Activated CD8-positive, alpha-beta memory T cell treated with anti-CD3 and anti-CD28 coated beads, Interleukin-2, amount 50 U/mL, for 24 hours (primary cell): ENCODE data around the gene ADCY2.

Experiments used
- DNase-seq: peaks from one replicate; pipeline ENCODE4 v3.0.0-alpha.2; 2020; ENCODE audit errors: extremely low read depth

ADCY2 gene

DNA sequence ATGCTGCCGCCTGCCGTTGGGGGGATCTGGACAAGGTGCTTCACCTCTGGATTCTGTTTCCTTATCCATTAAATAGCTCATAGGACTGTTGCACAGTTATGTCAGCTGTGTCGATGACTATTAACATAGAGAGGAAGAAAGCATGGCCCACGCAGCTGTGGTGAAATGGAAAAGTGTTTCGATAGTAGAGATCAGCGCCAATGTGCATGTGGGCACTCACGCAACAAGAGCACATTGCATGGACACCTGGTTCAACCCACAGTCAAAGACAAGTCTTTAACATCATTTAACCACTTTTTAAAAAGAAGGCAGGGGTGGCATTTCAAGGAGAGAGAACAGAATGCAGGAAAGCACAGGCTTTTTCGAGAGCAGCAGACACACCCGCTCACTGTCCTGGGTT is 107.6 kb downstream of the ADCY2 start:
- no peak for DNase-seq

DNA sequence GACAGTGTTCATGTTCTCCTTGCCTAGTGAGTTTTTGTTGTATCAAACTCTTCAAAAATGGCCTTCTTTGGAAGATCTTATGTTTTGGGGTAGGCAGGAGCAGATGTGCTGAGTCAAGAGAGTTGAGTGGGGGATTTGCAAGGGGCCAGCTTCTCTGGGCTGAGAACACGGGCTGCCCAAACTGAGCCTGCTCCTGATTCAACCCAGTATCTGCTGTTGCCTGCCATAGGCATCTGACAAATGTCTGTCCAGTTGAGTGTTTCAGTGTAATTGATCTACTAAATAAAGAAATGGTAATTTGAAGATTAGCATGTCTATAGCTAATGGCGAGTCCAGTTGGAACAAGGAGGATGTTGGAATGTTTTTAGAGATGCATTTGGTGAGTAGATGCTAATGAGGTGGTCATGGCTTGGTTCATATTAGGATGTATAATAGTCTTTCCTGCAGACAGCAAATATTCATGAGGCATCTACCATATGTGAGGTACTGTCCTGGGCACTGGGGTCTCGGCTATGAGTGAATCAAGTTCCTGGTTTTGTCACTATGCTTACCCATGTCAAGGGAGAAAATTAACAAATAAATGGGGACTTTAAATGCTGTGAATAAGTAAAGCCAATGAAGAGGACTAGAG is 119.5 kb downstream of the ADCY2 start:
- no peak for DNase-seq

DNA sequence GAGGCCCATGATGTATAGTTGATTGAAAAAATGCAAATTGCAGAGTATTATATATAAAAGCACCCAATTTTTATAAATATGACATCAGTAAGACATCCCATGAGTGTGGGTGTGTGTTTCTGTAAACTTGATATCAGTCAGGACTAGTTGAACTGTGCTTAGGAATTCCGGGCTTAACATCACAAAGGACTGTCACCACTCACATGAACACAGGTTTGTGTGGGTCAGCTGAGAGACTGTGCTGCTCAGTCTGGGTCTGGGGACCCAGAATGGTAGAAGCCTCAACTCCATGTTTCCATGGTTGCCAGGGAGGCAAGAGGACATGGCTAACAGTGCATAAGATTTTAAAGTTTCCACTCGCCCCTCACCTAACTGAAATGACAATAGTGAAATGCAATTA is 120.3 kb downstream of the ADCY2 start:
- no peak for DNase-seq

DNA sequence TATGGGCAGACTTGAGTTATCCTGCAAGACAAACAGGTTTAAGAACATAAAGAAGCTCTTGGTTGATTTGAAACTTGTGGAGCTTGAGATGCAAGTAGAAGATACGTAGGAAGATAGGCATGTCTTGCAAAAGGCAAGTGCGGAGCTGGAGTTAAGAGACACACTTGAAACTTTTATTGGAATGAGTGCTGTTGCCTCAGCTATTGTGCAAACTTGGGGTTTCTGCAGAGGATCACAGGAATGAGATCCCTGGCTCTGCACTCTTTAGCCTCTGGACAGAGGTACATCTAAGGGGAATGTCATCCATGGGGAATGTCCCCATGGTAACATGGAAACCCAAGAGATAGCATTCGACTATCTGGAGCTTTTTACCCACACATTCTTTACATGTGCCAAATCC is 121.1 kb downstream of the ADCY2 start:
- no peak for DNase-seq

DNA sequence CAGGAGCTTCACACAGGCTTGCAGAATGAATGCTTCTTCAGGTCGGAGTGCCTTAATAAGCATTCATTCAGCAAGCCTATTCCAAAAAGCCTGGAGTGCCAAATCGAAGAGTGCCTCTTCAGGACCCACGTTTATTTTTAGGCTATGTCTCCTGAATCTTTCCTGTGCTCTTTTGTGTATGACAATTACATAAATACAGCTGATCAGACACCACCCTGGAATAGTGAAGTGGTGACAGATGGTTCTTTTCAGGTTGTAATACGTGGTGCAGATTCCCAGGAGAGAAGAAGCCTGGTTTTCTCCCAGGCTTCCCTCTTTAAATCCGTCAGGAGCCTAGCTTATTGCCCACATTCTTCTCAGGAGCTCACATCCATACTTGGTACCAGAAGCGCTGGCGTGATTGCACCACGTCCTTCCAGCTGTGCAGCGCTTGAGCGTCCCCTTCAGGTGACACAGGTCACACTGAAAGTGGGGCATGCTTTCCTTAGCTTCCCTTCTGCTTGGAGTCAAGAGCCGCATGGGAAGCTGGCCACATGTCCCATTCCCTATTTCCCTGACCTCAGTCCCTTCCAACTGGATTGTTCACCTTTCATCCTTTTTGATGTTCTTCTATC is 123.1 kb downstream of the ADCY2 start:
- no peak for DNase-seq

DNA sequence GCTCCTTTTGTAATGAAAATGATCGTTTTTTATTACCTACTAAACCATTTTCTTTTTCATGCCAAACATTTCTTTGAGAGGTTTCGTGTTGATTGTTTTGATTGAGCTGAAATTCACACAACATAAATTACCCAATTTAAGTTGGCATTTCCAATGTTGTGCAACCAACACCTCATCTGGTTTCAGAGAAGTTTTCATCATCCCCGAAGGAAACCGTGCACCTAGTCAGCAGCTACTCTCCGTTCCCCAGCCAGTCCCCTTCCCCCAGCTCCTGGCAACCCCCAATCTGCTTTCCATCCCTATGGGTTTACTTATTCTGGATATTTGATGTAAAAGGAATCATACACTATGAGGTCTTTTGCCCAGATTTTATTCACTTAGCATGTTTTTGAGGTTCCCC is 123.6 kb downstream of the ADCY2 start:
- DNase-seq: no peak

DNA sequence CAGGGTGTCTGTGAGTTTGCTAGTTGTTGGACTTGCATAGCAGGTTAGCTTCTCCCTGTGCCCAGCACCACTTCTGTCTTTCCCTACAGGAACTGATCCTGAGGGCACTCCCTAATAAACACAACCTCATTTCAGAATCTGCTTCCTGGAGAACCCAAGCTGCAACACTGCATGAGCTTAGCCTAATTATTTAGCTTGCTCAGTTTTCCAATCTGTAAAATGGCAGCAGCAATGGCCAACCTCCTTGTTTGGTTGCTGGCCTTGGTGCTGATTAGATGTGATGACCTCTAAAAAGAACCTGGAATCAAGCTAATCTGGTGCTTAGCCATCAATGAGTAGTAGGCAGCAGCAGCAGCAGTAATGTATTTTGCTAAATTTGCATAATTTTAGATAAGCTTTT is 133.9 kb downstream of the ADCY2 start:
- no peak for DNase-seq

DNA sequence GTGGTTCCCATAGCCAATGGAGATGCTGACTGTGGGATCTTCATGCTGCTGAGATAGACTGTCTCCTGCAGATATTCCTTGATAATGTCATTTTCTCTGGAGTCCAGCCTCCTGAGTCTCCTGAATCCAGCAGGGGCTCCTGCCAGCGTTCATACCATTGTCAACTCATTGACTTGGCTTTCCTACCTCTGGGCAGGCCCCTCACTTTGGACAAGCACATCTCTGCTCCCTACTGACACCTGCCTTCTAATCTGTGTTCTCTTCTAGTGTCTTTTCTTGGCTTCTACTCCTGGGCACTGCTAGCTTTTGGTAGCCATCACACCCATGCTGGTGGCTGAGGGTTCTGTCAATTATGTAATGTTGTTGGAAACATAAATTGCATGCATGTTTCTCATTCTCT is 138.0 kb downstream of the ADCY2 start:
- no peak for DNase-seq

DNA sequence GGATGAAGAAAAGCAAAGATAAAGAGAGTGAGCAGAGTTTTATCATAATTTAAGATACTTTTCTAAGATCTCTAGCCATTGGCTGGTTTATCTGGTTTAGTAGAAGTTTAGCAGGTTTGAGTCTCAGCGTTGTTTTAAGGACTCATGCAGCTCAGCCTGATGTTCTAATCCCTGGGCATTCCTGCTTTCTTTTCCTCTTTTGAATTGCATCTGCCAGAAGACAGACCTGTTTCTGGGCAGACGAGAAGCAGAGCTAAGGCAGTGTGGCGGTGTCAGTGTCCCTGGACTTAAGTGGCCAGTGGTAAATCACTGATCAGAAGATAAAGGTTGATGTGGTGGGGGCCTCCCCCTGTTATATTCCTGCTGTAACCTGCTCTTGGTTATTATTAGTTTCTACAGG is 138.6 kb downstream of the ADCY2 start:
- DNase-seq: no peak

DNA sequence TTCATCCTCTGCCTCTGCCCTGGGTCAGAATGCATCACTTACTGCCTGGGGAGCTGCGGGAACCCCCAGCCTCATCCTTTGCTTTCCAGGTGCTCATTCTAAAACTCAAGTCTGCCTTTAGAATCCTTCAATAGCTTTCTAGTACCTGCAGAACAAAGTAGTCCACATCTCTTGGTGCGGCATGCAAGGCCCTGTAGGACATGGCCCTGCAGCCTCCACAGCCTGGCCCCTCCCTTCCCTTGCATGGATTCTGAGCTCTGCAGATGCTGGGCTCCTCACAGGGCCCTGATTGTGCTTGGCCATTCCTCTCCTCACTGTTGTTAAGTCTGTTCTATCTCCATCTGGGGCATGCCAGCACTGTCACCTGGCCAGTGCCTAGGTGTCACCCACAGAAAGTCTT is 141.6 kb downstream of the ADCY2 start:
- no peak for DNase-seq

DNA sequence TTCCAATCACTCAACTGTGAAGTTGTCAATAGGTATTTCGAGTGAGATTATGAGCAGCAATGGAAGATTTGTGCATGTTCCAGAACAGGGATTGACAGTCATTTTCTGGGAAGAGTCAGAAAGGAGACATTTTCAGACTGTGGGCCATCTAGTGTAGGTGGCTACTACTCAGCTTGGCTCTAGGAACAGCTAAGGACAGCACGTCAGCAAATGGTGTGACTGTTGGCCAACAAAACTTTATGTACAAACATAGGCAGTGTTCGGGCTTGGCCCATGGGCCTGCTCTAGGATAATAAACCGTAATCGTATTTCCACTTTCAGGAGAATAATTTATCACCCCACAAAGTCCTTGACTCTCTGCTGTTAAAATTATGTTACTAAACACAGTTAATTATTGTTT is 143.6 kb downstream of the ADCY2 start:
- no peak for DNase-seq

DNA sequence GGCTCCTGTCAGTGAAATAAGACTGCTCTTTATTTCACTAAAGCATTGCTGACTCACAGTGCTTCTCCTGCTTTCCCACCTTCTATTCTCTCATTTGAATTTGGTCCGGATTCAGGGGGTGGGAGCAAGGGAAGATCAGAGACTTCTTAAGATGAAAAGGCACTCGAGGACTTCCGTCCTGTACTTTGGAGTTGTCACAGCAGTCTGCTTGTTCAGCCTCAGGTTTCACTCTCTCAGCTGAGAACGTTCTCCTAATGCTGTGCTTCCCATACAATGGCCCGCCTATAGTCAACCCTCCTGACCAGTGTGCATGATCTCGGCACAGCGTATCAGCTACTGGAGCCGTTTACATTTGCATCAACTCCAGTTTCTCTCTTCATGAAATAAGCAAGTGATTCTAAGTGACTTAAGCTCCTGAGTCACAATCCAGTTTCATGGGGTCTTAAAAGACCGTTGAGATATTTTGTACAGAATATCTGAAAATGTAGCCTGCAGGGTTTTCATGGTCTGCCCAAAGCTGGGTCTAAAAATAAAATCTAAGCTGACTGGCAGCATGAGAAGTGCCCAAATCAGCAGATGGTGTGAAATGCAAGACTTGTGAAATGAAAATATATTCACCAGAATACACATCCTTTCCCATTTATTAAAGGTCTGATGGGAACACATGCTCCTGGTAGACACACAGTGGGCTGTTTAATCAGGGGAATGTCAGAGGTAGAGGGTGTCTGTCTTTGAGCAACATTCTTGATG is 145.0 kb downstream of the ADCY2 start:
- DNase-seq: no peak

DNA sequence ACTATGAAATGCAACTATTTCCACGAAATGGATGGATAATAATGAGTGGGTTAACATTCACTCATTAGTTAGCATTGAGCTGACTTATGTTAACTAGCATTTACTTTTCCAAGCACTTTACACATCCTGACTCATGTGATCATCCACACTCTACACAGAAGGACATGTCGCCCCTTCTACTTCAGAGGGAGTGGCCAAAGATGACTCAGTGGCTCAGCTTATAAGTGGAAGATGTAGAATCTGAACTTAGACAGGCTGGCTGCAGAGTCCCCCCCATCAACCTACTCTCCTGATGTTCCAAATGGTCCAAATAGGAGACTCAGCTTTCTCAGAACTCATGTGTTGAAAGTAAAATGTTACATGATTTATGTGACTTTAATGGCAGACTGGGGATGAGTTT is 146.0 kb downstream of the ADCY2 start:
- no peak for DNase-seq

DNA sequence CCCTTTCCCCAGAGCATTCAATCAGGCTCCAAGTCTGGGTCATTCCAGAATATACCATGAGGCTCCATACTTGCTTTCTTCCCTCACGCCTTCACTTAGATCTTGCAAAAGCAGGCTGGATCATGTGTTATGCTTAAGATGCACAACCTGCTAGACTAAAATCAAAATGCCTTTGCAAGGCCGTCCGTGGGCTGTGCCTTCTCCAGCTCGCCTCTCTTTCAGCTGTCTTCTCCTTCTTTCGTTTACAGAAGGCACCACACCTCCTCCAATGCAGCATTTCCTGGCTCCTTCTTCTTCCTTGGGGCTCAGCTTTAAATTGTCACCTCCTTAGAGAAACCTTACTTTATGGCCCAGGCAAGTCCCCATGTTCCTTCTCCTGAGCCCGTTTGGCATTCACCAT is 150.6 kb downstream of the ADCY2 start:
- no peak for DNase-seq

DNA sequence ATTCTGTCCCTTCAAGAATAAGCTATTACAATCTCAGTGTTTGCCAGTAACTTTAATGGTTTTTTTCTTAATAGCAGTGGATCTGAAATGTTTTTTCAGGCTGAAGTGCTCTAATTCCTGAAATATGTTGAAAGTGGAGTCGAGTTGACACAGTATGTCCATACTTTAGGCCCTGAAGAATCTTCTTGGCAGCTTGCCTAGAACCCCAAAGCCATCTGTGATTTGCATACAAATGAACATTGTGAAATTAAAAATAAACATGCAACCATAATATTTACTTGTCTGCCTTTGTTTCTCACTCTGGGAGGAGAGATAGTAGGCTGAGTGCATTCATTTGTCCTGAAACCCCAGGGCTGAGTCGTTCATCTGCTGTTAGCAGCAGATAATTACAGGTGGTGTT is 152.7 kb downstream of the ADCY2 start:
- no peak for DNase-seq

DNA sequence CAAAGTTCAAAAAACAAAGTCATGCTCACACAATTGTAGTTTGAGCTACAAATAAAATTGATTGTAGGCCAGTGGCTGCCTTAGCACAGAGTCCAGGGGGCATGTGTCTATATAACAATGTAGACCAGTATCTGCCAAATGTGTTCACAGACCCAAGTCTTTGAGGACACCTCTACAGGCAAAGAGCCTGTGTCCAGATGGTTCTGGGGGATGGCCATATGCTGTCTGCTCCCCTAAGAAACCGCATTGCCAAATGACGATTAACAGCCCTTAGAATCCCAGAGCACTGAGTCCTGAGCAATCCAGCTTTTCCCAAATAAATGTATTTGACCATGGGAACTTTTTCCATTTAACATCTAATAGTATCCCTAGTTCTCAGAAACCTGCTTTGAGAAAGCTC is 169.6 kb downstream of the ADCY2 start:
- no peak for DNase-seq

DNA sequence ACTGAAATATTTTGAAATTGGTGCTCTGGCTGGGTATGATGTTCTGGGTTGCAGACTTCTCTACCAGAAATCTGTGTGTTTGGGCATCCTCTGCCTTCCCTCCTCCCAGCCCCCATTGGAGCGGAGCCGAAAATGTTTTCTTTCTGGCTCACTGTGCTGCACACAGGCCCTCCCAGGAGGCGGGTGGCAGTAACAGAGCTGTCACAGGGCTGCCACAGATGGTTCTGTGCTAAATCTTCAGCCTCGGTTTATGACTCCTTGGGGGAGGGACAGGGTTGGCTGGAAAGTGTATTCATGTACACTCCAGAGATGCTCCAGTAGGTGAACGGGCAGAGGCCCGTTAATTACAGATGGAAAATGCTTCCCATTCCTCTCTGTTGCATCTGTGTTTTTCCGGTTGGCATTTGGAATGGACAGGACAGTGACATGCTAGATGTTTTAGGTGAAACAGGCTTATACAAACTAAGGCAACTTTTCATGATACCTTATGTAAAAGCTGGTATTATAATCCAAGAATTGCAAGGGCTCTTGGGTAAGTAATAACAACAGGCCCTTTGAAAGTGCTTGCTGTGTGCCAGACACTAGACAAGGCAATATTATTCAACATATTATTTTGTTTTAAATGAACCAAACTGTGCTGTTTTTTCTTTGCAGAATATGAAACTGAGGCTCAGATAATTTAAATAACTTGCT is 180.2 kb downstream of the ADCY2 start:
- DNase-seq: no peak

DNA sequence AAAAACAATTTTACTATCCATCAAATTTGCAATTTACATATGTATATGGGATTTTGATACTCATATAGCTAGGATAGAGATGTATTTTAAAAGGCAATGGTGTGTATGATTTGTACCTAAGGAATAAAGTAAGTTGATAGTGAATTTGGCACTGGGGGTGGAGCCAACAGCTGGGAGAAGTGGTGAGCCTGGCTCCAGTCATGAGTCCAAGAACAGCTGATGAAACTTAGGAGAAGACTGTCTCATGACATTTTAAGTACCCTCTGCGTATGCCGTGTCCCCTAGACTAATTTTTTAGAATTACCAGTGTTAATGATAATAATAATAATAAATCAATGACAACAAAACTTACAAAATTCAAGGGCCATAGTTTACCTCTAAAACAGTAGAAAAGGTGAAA is 181.4 kb downstream of the ADCY2 start:
- DNase-seq: no peak

DNA sequence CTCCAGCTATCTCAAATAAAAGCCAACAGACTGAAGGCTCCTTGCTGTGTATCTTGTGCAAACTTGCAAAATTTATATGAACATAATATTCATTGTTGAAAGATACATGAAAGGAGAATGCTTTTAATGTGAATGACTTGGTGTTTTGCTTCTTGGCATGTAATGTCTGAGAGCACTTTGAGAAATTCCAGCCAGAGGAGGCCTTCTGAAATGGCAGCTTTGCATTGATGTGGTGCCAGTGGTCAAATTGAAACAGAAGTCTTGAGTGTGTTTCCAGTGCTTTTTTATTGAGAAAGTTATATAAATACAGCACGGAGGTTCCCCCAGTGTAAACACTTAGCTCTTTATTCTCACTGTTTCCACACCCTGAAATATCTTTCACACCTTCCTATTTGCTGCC is 182.1 kb downstream of the ADCY2 start:
- no peak for DNase-seq

DNA sequence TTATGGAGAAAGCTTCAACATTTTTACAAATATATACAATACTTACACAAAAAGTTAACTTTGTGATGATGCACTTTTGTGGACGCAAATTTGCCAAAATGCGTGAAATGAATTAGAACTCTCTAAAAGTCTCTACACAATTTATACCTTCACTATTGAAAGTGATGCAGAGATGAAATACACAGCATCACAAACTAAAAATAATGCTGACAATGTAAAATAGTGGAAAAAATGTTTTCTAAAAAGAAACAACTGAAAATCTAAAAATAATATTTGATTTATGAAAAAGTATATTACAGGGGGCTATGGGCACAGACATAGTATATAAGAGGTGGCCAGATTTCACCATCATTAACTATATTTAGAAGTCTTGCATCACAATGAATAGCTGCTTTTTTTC is 188.8 kb downstream of the ADCY2 start:
- DNase-seq: no peak

DNA sequence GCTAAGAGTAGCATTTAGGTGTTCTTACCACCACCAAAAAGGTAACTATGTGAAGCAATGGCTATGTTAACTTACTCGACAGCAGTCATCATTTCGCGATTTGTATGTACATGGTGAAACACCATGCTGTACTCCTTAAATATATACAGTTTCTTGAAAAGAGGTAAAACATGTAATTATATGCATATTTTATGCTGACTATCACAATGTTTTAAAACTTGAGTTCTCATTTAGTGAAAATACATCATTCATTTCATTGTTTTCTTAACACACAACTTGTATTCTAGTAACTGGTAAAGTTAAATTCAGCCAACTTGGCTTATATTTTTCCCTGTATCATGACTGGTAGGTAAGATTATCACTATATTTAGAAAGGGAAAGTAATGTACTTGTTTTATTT is 189.9 kb downstream of the ADCY2 start:
- DNase-seq: no peak

DNA sequence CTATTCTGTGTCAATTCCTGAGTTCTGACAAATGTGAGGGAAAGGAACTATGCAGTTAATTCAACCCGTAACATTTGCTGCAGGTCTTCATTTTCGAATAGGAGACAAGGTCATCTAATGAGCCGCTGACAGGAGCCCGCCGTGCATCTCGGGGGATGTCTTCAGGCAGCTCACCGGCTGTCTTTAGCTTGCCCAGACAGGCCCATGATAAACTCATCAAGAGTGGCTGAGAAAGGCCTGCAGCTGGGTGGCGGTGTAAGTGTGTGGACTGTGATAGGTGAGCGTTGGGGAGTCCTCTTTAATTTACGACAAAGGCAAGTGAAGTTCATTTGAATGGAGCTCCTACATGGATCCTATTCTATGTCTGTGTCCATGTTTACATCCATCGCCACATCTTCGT is 190.5 kb downstream of the ADCY2 start:
- no peak for DNase-seq

DNA sequence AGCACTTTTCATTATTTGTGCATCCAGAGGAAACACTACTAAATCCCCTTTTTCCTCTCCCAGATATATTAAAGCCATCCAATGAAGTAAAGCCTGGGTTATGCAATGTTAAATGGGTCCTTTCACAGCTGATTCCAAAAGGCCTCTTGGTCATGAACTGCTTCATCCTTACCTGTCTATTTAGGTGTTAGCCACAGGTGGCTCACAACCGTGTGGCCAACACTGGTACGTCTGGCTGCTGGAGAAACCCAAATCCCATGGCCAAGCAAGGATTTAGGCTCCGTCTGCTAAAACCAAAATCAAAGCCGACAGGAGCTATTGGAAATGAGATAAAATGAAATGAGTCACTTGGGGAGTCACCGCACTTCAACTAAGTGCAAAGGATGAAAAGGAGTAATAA is 193.9 kb downstream of the ADCY2 start:
- no peak for DNase-seq
